Fibroblast of villous mesenchyme (primary cell): ENCODE measurements around the gene PRPF38B. TPM values are rescaled to one million over a fixed set of nuclear protein-coding genes. Genes with fewer than 3 reads are reported as not detected.
"Not testable (repeated sequence)": the region's sequence is repeated elsewhere in the genome, so short reads cannot be mapped to it uniquely, and the experiment has no call there.

Experiments used
- DNase-seq: peaks from one replicate; pipeline ENCODE4 v3.0.0-alpha.2; 2010; ENCODE audit warnings: low read depth
- H3K4me3 ChIP-seq: 2 replicates; pipeline ENCODE4 v1.5.1; 2011; ENCODE audit warnings: low read depth, mild to moderate bottlenecking, low read length
- total RNA-seq: library from RNA; depleted of rRNA; stranded (reverse); fragments of >200 nt; gene quantifications from 2 replicates; pipeline ENCODE4 v1.2.3, GENCODE V29; 2012
- TF ChIP-seq, protein P1 (sequence below): IDR thresholded peaks from 2 replicates; pipeline ENCODE4 v1.5.1; 2012; ENCODE audit warnings: low read depth, mild to moderate bottlenecking, low read length; ENCODE audit not compliant: insufficient read depth

The PRPF38B gene
- total RNA-seq, 1 donor: 21.6 TPM

- H3K4me3 ChIP-seq: no peak overlapping the region
- TF ChIP-seq, protein P1, sequence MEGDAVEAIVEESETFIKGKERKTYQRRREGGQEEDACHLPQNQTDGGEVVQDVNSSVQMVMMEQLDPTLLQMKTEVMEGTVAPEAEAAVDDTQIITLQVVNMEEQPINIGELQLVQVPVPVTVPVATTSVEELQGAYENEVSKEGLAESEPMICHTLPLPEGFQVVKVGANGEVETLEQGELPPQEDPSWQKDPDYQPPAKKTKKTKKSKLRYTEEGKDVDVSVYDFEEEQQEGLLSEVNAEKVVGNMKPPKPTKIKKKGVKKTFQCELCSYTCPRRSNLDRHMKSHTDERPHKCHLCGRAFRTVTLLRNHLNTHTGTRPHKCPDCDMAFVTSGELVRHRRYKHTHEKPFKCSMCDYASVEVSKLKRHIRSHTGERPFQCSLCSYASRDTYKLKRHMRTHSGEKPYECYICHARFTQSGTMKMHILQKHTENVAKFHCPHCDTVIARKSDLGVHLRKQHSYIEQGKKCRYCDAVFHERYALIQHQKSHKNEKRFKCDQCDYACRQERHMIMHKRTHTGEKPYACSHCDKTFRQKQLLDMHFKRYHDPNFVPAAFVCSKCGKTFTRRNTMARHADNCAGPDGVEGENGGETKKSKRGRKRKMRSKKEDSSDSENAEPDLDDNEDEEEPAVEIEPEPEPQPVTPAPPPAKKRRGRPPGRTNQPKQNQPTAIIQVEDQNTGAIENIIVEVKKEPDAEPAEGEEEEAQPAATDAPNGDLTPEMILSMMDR: no peak
- DNase-seq: no peak
These were observed 3.4 kb downstream of the PRPF38B start for GRCh38 chr1:108695535-108695934.

DNA sequence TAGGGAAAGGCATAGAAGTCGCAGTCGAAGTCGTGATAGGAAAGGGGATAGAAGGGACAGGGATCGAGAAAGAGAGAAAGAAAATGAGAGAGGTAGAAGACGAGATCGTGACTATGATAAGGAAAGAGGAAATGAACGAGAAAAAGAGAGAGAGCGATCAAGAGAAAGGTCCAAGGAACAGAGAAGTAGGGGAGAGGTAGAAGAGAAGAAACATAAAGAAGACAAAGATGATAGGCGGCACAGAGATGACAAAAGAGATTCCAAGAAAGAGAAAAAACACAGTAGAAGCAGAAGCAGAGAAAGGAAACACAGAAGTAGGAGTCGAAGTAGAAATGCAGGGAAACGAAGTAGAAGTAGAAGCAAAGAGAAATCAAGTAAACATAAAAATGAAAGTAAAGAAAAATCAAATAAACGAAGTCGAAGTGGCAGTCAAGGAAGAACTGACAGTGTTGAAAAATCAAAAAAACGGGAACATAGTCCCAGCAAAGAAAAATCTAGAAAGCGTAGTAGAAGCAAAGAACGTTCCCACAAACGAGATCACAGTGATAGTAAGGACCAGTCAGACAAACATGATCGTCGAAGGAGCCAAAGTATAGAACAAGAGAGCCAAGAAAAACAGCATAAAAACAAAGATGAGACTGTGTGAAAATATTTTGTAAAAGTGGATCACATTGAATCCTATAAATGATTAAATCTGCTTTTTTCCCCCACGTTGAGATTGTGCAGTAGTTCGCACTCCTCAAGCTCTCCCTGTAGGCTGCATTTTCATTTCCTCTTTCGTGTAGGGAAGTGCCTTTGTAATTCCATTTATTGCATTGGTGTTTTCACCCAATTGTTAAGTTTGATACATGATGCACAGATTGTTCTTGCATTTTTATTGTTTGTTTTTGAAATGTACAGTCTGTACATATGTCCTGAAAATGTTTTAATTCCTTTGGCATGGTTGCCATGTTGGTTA lies 7.5 kb downstream of the PRPF38B start:
- H3K4me3 ChIP-seq: no peak overlapping the region
- TF ChIP-seq, protein P1: no peak
- DNase-seq: no peak

- TF ChIP-seq, protein P1: no peak
- no peak overlapping the region for H3K4me3 ChIP-seq
- no peak for DNase-seq
These were observed 9.2 kb downstream of the PRPF38B start for GRCh38 chr1:108701176-108701849.

DNA sequence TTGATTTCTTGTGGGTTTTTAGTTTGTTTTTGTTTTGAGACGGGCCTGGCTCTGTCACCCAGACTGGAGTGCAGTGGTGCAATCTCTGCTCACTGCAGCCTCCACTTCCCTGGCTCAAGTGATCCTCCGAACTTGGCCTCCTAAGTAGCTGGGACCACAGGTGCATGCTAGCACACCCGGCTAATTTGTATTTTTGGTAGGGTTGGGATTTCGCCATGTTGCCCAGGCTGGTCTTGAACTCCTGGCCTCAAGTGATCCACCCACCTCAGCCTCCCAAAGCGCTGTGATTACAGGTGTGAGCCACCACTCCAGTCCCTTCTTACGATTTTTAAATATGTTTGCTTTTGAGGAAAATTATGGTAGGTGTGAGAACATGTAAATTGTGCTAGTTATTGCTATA lies 10.0 kb downstream of the PRPF38B start:
- DNase-seq, H3K4me3 ChIP-seq: not testable (repeated sequence)

- H3K4me3 ChIP-seq: no peak overlapping the region
- peak; percentile 35 for DNase-seq
- TF ChIP-seq, protein P1: no peak
These were observed 11.8 kb downstream of the PRPF38B start for GRCh38 chr1:108703939-108704338.

GRCh38 chr1:108704496-108704895 lies 12.4 kb downstream of the PRPF38B start:
- TF ChIP-seq, protein P1: no peak
- no peak overlapping the region for H3K4me3 ChIP-seq
- peak; percentile 77 for DNase-seq

DNA sequence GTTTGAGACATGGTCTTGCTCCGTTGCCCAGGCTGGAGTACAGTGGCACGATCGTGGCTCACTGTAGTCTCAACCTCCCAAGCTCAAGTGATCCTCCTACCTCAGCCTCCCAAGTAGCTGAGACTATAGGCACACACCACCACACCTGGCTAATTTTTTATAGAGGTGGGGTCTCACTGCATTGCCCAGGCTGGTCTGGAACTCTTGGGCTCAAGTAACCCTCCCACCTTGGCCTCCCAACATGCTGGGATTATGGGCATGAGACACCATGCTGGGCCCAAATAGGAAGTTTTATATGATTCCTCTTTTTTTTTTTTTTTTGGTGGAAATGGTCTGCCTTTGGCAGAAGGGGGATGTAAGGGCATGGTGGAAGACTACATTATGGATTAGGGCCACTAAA lies 14.5 kb downstream of the PRPF38B start:
- TF ChIP-seq, protein P1: no peak
- no peak for DNase-seq
- no peak overlapping the region for H3K4me3 ChIP-seq
